K562 (cell line): ENCODE measurements around the gene OSCP1. TPM values are rescaled to one million over a fixed set of nuclear protein-coding genes. Genes with fewer than 3 reads are reported as not detected.

Source experiments
- ATF1 ChIP-seq, 2 experiments: fragments of 450-650 bp in 1 of 2; IDR thresholded peaks; 2 replicates each; pipeline ENCODE4 v1.6.1; 2016; ENCODE audit warnings: missing compliant biosample characterization in 1 of 2, missing genetic modification characterization in 1 of 2
- ATF7 ChIP-seq: fragments of 450-650 bp; IDR thresholded peaks from 2 replicates; pipeline ENCODE4 v1.7.1; 2014; ENCODE audit warnings: mild to moderate bottlenecking, moderate library complexity
- BCL6 ChIP-seq: fragments of 250-450 bp; sonication (Bioruptor Pico); IDR thresholded peaks from 2 replicates; pipeline ENCODE4 v1.4.0; 2020
- DLX4 ChIP-seq: fragments of 250-450 bp; sonication (Bioruptor Pico); IDR thresholded peaks from 2 replicates; pipeline ENCODE4 v1.6.1; 2021; ENCODE audit warnings: mild to moderate bottlenecking
- FOXA1 ChIP-seq: fragments of 450-650 bp; IDR thresholded peaks from 2 replicates; pipeline ENCODE4 v1.6.1; 2016; ENCODE audit warnings: mild to moderate bottlenecking, borderline replicate concordance
- FOXP1 ChIP-seq: sonication (generic); formaldehyde crosslinking; IDR thresholded peaks from 2 replicates; pipeline ENCODE4 v1.8.0; 2022; ENCODE audit warnings: mild to moderate bottlenecking, missing genetic modification reagents
- KAT7 ChIP-seq: sonication (generic); formaldehyde crosslinking; IDR thresholded peaks from 2 replicates; pipeline ENCODE4 v1.8.0; 2022; ENCODE audit warnings: missing genetic modification reagents, mild to moderate bottlenecking, borderline replicate concordance
- KDM1A ChIP-seq, 2 experiments: fragments of 450-650 bp; IDR thresholded peaks; 2 replicates each; pipeline ENCODE4 v1.6.1; 2016; ENCODE audit warnings: mild to moderate bottlenecking in 2 of 2
- KHSRP ChIP-seq: fragments of 450-650 bp; IDR thresholded peaks from 2 replicates; pipeline ENCODE4 v1.6.1; 2017
- MTA2 ChIP-seq: fragments of 450-650 bp; IDR thresholded peaks from 2 replicates; pipeline ENCODE4 v1.6.1; 2016; ENCODE audit warnings: low read depth
- POLR3A ChIP-seq: IDR thresholded peaks from 2 replicates; pipeline ENCODE4 v1.6.1; 2011; ENCODE audit warnings: borderline replicate concordance, mild to moderate bottlenecking, moderate library complexity; ENCODE audit not compliant: insufficient read length, insufficient read depth; ENCODE audit errors: extremely low read depth
- SNRNP70 ChIP-seq: fragments of 200-400 bp; formaldehyde crosslinking; optimal IDR thresholded peaks from 2 replicates; pipeline ENCODE3; 2017; ENCODE audit warnings: low read depth, low read length
- SRSF3 ChIP-seq: fragments of 200-400 bp; formaldehyde crosslinking; IDR thresholded peaks from 2 replicates; pipeline ENCODE4 v1.6.1; 2016; ENCODE audit warnings: mild to moderate bottlenecking, low read length, moderate library complexity; ENCODE audit not compliant: insufficient read depth
- TAF7 ChIP-seq: fragments of 450-650 bp; IDR thresholded peaks from 2 replicates; pipeline ENCODE4 v1.6.1; 2016; ENCODE audit warnings: missing genetic modification characterization, missing compliant biosample characterization
- ZKSCAN8 ChIP-seq: fragments of 200-800 bp; sonication (Bioruptor generic); IDR thresholded peaks from 2 replicates; pipeline ENCODE4 v1.6.1; 2016; ENCODE audit warnings: missing genetic modification characterization, missing compliant biosample characterization
- ZNF143 ChIP-seq: sonication (generic); formaldehyde crosslinking; IDR thresholded peaks from 2 replicates; pipeline ENCODE4 v1.9.0; 2022; ENCODE audit warnings: mild to moderate bottlenecking, missing genetic modification reagents
- ZNF384 ChIP-seq: IDR thresholded peaks from 2 replicates; pipeline ENCODE4 v1.6.1; 2012; ENCODE audit warnings: low read depth, low read length, improper control_type of control experiment
- ZNF583 ChIP-seq: fragments of 250-450 bp; sonication (Bioruptor Pico); IDR thresholded peaks from 2 replicates; pipeline ENCODE4 v1.4.0; 2020
- ZNF77 ChIP-seq: fragments of 250-450 bp; sonication (Bioruptor Pico); IDR thresholded peaks from 2 replicates; pipeline ENCODE4 v1.5.0; 2020
- ZNF79 ChIP-seq: fragments of 250-450 bp; sonication (Bioruptor Pico); IDR thresholded peaks from 2 replicates; pipeline ENCODE4 v1.4.0; 2020; ENCODE audit warnings: low read depth, mild to moderate bottlenecking, moderate library complexity
- ZSCAN29 ChIP-seq: fragments of 450-650 bp; IDR thresholded peaks from 2 replicates; pipeline ENCODE4 v1.6.1; 2017
- polyA plus RNA-seq, 8 experiments: library from polyadenylated mRNA; depleted of rRNA in 4 of 8; stranded (reverse) in 5 of 8; unstranded in 3 of 8; fragments of >200 nt; fragmentation: Nextera tagmentation in 2 of 8; fragmentation: Illumina TruSeq in 1 of 8; extraction: Ambion mirVana in 2 of 8; extraction: Trizol in 1 of 8; gene quantifications; 2 replicates each; pipeline versions ENCODE4 v1.2.1 to v1.2.3, GENCODE V29; 2011 to 2014; ENCODE audit warnings: inconsistent platforms in 1 of 8, missing spikeins in 1 of 8
- total RNA-seq, 7 experiments: library from RNA; depleted of rRNA in 6 of 7; stranded (reverse); fragments of >200 nt in 6 of 7; fragmentation: Illumina TruSeq in 2 of 7; extraction: Trizol in 2 of 7; gene quantifications; 2 replicates each; pipeline versions ENCODE4 v1.2.1 to v1.2.3, GENCODE V29; 2011 to 2021; ENCODE audit warnings: low replicate concordance in 1 of 7
- TF ChIP-seq, protein P1 (sequence below): fragments of 200-400 bp; formaldehyde crosslinking; IDR thresholded peaks from 2 replicates; pipeline ENCODE4 v1.6.1; 2017; ENCODE audit warnings: mild to moderate bottlenecking, low read depth, low read length, moderate library complexity
- TF ChIP-seq, protein P2 (sequence below), 2 experiments: fragments of 450-650 bp; IDR thresholded peaks; 2 replicates each; pipeline ENCODE4 v1.6.1; 2016
- TF ChIP-seq, protein P3 (sequence below): fragments of 250-450 bp; sonication (Bioruptor Pico); IDR thresholded peaks from 2 replicates; pipeline ENCODE4 v1.9.0; 2021; ENCODE audit warnings: mild to moderate bottlenecking, inconsistent platforms

OSCP1 gene
- total and polyA plus RNA-seq, 9 of the 15 experiments (the other 6 are each of a cell fraction or from before 2014, with no cell fraction given): 0.15 to 0.40 (median 0.33) TPM; not detected in 5

GRCh38 chr1:36387141-36387949 is 62.9 kb downstream of the OSCP1 start (continued):
- TF ChIP-seq ATF1 (CRISPR knock-in tag; IDR thresholded peaks at IDR 0.05) (no peak), ATF1 (tag; IDR thresholded peaks at IDR 0.05) (peak; percentile 8), ZNF79 (CRISPR knock-in tag) (no peak), SNRNP70 (no peak), ZNF583 (CRISPR knock-in tag) (peak; percentile 59), ZNF77 (CRISPR knock-in tag) (no peak), KHSRP (peak; percentile 32; the same call in 1 of the 2 replicates), MTA2 (peak; percentile 38; the same call in 1 of the 2 replicates), ZNF384 (no peak), POLR3A (no peak), KDM1A (IDR thresholded peaks at IDR 0.05) (no peak), FOXA1 (no peak), SRSF3 (no peak), FOXP1 (0 out of 2 replicates have a peak, but pooled peaks have one; percentile 28), ZKSCAN8 (CRISPR knock-in tag) (no peak; the same call in 1 of the 2 replicates), ZSCAN29 (no peak), BCL6 (CRISPR knock-in tag) (no peak), KAT7 (CRISPR knock-in tag) (no peak), ZNF143 (peak; percentile 41; the same call in 1 of the 2 replicates), DLX4 (no peak), TAF7 (peak; percentile 44; the same call in 1 of the 2 replicates), ATF7 (peak; percentile 22; the same call in 1 of the 2 replicates)
- TF ChIP-seq, protein P1, sequence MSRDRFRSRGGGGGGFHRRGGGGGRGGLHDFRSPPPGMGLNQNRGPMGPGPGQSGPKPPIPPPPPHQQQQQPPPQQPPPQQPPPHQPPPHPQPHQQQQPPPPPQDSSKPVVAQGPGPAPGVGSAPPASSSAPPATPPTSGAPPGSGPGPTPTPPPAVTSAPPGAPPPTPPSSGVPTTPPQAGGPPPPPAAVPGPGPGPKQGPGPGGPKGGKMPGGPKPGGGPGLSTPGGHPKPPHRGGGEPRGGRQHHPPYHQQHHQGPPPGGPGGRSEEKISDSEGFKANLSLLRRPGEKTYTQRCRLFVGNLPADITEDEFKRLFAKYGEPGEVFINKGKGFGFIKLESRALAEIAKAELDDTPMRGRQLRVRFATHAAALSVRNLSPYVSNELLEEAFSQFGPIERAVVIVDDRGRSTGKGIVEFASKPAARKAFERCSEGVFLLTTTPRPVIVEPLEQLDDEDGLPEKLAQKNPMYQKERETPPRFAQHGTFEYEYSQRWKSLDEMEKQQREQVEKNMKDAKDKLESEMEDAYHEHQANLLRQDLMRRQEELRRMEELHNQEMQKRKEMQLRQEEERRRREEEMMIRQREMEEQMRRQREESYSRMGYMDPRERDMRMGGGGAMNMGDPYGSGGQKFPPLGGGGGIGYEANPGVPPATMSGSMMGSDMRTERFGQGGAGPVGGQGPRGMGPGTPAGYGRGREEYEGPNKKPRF: no peak
- TF ChIP-seq, protein P2, sequence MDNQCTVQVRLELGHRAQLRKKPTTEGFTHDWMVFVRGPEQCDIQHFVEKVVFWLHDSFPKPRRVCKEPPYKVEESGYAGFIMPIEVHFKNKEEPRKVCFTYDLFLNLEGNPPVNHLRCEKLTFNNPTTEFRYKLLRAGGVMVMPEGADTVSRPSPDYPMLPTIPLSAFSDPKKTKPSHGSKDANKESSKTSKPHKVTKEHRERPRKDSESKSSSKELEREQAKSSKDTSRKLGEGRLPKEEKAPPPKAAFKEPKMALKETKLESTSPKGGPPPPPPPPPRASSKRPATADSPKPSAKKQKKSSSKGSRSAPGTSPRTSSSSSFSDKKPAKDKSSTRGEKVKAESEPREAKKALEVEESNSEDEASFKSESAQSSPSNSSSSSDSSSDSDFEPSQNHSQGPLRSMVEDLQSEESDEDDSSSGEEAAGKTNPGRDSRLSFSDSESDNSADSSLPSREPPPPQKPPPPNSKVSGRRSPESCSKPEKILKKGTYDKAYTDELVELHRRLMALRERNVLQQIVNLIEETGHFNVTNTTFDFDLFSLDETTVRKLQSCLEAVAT (IDR thresholded peaks at IDR 0.05): peak; percentile 31 to 37; a peak in 1 of 4 replicates
- TF ChIP-seq, protein P3, sequence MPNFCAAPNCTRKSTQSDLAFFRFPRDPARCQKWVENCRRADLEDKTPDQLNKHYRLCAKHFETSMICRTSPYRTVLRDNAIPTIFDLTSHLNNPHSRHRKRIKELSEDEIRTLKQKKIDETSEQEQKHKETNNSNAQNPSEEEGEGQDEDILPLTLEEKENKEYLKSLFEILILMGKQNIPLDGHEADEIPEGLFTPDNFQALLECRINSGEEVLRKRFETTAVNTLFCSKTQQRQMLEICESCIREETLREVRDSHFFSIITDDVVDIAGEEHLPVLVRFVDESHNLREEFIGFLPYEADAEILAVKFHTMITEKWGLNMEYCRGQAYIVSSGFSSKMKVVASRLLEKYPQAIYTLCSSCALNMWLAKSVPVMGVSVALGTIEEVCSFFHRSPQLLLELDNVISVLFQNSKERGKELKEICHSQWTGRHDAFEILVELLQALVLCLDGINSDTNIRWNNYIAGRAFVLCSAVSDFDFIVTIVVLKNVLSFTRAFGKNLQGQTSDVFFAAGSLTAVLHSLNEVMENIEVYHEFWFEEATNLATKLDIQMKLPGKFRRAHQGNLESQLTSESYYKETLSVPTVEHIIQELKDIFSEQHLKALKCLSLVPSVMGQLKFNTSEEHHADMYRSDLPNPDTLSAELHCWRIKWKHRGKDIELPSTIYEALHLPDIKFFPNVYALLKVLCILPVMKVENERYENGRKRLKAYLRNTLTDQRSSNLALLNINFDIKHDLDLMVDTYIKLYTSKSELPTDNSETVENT (CRISPR knock-in tag): 0 out of 2 replicates have a peak, but pooled peaks have one; percentile 30
